Tongue (tissue), 2 donors: ENCODE measurements around the gene KANSL1L. TPM values are rescaled to one million over a fixed set of nuclear protein-coding genes. Genes with fewer than 3 reads are reported as not detected.

Experiments
- DNase-seq: peaks from one replicate; pipeline ENCODE4 v3.0.0-alpha.2; 2015
- total RNA-seq: library from RNA; depleted of rRNA; stranded (reverse); fragments of >200 nt; gene quantifications from one replicate; pipeline ENCODE4 v1.2.3, GENCODE V29; 2014

Gene KANSL1L
- total RNA-seq, 1 donor from 2014 or later, result 53.6 TPM

GRCh38 chr2:210000464-210001324 lies 170.5 kb downstream of the KANSL1L start:
- no peak for DNase-seq

GRCh38 chr2:209998596-209998995 lies 172.6 kb downstream of the KANSL1L start:
- DNase-seq, result no peak

GRCh38 chr2:209993968-209994367 lies 177.2 kb downstream of the KANSL1L start:
- no peak for DNase-seq

GRCh38 chr2:209990838-209991237 lies 180.4 kb downstream of the KANSL1L start:
- DNase-seq, result no peak

GRCh38 chr2:209988010-209988409 lies 183.2 kb downstream of the KANSL1L start:
- no peak for DNase-seq

- DNase-seq, result no peak
Measured at GRCh38 chr2:209986415-209986814, 184.8 kb downstream of the KANSL1L start.

GRCh38 chr2:209985874-209986273 lies 185.3 kb downstream of the KANSL1L start:
- DNase-seq, result no peak

- DNase-seq, result no peak
Measured at GRCh38 chr2:209984291-209984690, 186.9 kb downstream of the KANSL1L start.

- peak; percentile 72 for DNase-seq
Measured at GRCh38 chr2:209977386-209978239, 193.6 kb downstream of the KANSL1L start.

GRCh38 chr2:209976698-209977385 lies 194.4 kb downstream of the KANSL1L start:
- no peak for DNase-seq

GRCh38 chr2:209974576-209974975 lies 196.6 kb downstream of the KANSL1L start:
- DNase-seq, result no peak

- DNase-seq, result no peak
Measured at GRCh38 chr2:209973328-209973727, 197.9 kb downstream of the KANSL1L start.

Other genes starting within 250 kb of the KANSL1L start
- gene RPE, start 168.8 kb downstream of the KANSL1L start, total RNA-seq, result 49.6 TPM
- 8.6 TPM for gene ACADL, start 54.0 kb upstream of the KANSL1L start, total RNA-seq
- 6,866 TPM for gene MYL1, start 143.8 kb upstream of the KANSL1L start, total RNA-seq